ENCODE results near the gene TEF.

TEF gene

DNA sequence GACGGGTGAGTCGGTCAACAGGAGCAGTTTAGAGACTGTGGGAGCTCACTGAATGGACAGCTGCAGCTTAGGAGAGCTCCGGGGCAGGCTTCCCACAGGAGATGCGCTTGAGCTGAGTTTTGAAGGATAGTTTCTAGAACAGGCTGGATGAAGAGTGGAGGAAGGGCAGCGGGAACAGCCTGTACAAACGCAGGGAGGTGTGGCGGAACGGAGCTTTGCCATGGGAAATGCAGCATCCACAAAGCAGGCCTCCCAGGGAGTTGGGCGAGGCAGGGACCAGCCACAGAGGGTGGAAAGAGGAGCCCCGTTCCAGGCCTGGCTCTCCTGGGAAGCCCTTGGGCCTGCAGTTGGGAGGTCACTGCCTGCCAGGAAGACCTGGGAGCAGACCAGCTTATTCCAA, 26.8 kb upstream of the TEF start:
- no peak for DNase-seq (ENCODE audit: low read depth)

DNA sequence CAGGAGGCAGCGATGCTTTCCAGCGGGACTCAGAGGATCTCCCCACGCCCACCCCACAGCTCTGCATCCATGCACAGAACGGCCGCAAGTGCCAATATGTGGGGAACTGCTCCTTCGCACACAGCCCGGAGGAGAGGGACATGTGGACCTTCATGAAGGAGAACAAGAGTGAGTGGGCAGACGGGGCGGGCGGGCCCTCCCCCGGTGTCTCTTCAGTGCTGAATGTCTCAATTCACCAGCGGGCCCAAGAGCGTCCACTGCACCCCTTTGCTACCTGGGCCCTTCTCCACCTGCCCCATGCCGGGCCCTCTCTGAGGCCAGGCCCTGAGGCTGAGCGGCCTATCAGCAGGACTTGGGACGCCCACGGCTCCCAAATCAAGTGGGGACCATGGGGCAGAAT, 25.8 kb upstream of the TEF start:
- no peak for DNase-seq (ENCODE audit: low read depth)

DNA sequence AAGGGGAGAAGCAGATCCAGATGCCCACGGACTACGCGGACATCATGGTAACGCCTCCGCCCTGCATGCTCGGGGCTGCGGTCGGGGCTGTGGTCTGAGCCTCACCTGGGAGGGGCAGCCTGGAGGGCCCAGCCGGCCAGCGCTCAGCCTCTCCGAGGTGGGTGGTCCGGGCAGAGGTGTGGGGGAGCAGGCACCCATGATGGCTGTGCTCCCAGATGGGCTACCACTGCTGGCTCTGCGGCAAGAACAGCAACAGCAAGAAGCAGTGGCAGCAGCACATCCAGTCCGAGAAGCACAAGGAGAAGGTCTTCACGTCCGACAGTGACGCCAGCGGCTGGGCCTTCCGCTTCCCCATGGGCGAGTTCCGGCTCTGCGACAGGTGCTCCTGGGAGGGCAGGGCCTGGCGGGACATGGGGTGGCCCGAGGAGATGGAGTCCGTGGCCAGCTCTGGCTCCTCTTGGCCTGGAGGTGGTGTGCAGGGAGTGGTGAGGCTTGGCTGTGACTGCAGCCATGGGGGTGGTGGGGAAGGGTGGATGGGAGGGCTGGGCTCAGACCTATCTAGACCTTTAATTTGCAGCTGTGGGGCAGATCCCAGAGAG, 25.2 kb upstream of the TEF start:
- no peak for DNase-seq (ENCODE audit: low read depth)

DNA sequence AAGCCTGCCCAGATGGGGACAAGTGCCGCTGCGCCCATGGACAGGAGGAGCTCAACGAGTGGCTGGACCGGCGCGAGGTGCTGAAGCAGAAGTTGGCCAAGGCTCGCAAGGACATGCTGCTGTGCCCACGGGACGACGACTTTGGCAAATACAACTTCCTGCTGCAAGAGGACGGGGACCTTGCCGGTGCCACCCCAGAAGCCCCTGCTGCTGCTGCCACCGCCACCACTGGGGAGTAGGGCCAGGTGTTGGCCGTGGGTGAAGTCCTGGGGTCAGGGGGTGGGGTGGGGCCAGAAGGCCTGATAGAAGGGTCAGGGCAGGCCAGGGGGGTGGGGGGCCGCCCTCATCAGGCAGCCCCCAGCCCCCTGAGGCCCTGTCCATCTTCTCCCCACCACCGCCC, 24.6 kb upstream of the TEF start:
- no peak for DNase-seq (ENCODE audit: low read depth)

DNA sequence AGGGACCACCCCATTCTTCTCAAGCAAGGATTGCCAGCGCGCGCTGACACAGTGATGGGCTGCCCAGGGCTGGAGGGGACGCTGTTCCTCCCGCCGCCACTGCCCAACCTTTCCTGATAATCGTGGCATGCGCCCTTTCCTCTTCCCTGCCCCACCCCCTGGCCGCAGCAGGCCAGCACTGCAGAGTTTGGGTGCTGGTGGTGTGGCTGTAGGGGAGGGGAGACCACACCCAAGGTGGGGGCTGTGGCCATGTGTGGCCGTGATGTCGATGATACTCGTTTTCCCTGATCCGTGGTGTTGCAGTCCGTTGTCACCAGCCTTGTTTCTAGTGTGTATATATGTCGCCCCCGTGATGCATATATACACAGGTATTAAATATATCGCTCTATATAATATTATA, 22.8 kb upstream of the TEF start:
- no peak for DNase-seq (ENCODE audit: low read depth)

DNA sequence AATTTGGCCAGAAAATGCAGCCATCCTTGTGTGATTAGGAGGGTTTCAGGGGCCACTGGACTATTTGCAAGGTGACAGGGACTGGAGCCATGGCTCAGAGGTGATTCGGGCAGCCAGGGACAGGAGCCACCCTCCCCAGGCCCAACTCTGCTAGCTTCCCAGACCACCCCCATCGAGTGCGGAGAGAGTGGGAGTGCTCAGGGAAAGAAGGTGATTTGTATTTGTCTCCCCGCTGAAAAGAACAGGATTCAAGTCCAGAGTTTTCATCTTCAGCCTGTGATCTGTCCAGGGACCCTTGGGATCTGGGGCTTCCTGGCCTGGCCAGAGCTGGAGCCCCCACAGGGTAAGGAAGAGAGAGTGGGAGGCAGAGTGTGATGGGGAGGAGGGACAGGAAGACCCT, 22.4 kb upstream of the TEF start:
- no peak for DNase-seq (ENCODE audit: low read depth)

DNA sequence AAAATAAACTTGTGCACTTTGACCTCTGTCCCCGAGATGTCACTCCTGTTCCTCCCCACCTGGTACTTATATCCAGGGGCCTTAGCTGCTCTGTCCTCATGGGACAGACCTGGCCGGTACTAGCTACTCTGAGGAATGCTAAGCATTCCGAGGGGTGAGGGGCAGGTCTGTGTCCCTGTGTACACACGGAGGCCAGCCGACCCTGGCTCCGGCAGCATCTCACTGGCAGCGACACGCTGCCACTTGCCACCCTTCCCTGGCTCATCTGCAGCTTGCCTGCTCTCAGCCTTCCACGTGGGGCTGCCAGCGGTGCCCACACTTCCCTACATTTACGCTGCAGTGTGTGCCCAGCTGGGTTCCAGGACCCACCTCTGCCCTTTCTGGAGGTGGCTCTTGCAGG, 21.6 kb upstream of the TEF start:
- DNase-seq (ENCODE audit: low read depth), result no peak

DNA sequence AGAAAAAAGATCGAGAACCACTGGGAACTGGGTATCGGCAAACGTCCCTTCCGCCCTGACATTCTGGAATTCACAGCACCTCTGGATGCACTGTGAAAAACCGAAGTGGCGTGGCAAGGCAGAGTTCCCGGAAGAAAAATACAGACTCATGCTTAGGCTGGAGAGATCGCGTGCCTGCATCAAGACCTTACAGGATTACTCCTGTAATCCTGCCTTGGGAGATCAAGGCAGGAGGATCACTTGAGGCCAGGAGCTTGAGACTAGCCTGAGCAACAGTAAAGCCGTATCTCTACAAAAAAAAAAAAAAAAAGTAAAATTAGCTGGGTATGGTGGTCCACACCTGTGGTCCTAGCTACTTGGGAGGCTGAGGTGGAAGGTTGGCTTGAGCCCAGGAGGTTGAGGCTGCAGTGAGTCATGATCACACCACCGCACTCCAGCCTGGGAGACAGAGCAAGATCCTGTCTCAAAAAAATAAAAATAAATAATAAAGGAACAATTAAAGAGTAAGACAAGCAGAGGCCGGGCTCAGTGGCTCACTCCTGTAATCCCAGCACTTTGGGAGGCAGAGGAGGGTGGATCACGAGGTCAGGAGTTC, 19.9 kb upstream of the TEF start:
- no peak for DNase-seq (ENCODE audit: low read depth)

DNA sequence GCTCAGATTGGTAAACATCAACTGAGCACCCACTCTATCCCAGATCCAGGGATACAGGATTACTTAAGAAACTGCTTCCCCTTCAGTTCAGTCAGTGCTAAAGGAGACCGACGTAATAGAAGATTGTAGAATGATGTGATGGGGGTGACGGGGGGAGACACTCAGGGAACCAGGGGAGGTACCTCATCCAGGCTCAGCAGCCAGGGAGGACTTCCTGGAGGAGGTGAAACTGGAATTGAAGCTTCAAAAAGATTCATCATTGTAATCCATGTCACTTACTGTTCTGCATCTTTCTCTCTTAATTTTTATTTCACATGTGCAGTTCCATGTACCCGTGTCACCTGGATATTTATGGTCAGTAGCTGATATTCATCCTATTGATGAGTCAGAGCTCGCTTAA, 19.1 kb upstream of the TEF start:
- DNase-seq (ENCODE audit: low read depth), result no peak

DNA sequence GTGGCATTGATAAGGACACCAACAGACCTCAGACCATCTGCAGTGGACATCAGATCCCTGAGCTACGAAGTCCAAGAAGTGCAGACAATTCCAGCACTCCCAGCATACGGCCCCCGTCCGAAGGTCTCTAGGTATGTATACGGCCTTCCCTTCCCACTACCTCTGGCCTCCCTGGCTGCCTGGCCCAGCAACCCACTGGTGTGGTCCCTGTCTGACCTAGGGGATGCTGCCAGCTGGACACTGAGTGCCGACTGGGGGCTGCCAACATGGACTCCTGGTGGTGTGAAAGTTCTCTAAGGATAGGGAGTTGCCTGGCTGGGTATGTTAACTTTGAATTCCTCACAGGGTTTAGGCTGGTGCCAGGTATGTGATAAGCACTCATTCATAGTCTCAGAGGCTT, 17.5 kb upstream of the TEF start:
- no peak for DNase-seq (ENCODE audit: low read depth)

DNA sequence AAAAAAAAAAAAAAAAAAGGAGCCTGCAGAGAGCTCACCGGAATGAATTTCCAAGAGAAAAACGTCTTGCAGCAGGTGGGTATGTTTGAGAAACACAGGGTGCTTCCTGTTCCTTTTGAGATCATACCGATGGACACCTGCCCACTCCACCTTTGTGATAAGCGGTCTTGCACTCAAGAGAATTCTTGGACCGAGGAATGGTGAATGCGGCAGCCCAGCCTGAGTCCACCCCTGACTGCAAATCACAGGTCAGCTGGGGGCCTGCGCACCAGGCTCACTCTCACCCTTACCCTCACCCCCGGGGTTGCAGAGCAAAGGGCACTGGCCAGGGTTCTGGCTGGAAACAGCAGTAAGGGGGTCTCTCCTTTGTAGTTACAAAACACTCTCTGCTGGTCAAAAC, 16.8 kb upstream of the TEF start:
- no peak for DNase-seq (ENCODE audit: low read depth)

DNA sequence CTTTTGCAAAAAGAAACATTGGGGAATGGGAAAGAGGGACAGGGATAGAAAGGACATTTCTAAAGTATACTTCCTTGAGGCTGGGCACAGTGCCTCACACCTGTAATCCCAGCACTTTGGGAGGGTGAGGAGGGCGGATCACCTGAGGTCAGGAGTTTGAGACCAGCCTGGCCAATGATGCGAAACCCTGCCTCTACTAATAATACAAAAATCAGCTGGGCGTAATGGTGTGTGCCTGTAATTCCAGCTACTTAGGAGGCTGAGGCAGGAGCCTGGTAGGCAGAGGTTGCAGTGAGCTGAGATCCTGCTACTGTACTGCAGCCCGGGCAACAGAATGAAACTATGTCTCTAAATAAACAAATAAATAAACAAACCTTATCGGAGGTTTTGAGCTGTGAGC, 16.3 kb upstream of the TEF start:
- DNase-seq (ENCODE audit: low read depth), result no peak

DNA sequence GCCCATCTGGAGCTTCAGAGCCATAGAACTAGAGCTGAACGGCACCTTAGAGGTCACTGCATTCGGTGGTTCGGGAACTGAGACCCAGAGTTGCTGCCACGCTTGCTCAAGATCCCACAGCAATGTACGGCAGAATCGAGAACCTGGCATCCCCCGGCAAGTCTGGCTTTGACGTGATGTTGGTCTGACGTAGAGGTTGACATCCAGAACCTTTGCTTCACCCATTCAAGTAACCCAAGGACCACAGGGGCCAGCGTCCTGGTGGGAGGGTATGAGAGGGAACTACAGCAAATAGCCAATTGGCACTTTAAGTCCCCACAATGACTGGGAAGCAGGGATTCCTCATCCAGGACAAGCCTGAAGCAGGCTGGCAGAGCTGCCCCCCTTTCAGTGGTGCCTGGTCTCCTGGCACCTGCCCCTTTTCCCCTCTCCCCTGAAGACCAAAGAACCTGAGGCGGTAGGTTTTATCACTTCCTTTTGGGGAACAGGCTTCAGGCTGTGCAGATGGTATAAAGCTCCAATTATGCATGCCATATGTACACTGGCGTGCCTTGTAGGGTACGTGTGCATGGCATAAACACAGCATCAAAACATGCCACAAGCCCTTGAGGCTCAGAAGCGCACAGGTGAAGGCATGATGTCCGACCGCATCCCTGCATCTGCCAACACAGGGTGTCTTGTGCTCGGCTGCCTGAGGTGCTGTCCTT, 15.3 kb upstream of the TEF start:
- no peak for DNase-seq (ENCODE audit: low read depth)

DNA sequence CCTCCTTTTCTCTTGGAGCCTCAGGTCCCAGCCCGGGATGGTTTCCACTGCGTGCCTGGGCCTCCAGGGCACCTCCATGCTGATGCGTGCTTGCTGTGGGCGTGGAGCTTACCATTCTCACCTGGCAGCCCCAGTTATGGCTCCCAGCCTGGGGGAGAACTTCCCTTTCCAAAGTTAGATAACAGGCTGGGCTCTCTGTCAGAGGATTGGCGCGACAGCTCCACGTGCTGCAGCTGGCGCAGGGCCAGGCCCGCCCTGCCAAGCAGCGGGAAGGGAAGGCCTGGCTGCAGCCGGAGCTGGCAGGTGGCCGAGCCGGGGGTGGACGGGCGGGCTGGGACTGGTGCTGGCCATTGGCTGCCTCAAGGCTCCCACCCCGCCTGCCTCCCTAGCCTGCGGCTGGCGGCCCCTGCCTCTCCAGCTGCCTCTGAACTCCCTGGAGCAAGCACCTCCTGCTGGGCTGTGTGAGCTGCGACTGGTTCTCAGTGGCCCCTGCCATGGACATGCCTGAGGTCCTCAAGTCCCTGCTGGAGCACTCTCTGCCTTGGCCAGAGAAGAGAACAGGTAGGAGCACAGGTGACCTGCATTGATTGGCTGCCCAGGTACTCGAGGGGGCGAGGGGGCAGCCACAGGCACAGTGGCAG, 14.6 kb upstream of the TEF start:
- no peak for DNase-seq (ENCODE audit: low read depth)

DNA sequence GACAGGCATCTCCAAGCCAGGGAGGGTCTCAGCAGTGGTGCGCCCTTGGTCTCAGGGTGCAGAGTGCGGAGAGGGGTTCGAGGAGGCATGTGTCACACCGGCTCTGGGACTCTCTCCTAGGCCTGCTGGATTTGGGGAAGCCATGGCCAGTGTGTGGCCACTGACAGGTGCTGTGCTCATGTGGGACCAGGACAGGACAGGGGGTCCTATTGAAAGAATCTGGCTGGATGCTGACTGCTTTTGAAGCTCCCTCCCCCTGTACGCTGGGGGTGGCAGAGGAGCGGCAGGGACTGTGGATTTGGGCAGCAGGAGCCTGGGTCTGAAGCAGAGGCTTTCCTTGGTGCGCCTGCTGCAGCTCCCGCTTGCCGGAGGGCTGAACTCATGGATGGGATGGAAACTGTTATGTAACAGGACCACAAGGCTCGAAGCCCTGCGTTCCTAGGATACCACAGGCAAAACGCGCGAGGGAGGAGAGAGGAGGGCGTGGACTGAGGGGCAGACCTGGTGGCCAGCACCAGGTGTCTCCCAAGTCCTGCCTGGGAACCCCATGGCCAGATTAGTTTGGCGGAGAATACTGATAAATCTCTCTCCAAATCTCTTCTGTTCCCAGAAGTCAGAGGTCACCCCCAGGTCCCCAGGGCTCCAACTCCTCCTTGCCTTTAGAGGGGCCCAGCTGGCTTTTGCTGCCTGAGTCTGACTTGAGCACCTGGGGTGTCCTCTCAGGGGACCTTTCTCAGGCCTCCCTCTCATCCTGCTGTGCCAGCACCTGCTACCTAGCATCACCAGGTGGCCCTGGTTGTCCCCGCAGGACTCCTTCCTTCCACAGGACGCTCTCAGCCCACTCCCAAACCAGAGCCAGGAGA, 13.8 kb upstream of the TEF start:
- no peak for DNase-seq (ENCODE audit: low read depth)

DNA sequence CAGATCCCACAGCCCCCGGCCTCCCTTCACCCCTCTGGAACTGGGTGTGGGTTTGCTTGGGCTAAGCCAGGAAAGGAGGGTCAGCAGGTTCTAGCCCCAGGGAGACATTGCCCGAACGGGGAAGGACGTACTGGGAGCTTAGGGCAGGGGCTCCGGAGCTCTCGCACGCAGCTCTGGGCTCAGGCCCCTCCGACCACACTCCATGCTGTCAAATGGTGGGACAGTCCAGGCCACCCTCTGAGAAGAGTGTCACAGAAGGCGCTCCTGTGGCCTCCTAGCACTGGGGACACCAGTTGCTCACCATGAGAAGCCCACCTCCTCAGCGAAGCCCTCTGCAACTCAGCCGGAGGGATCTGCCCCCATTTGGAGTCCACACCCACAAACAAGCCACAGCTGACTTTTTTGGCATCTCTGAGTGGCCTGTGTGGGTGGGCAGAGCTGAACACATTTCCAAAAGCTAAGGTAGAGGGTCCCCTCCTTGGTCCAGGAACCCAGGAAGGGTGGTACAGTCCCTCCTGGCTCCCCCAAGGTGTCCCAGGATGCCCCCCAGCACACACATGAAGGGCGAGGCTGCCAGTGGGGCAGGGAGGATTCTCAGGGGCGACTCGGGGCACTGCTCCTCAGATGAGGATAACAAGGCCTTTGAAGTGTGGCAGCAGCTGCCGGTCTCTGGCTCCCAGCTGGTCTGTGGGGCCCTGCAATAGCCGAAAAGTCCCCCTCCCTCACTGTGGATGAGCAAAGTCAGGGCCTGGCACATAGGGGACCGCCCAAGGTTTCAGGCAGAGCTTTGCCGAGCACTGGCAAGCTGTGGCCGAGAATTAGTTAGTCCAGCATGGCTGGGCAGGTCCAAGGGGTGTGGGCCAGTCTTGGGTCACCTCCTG, 13.0 kb upstream of the TEF start:
- DNase-seq (ENCODE audit: low read depth), result no peak

DNA sequence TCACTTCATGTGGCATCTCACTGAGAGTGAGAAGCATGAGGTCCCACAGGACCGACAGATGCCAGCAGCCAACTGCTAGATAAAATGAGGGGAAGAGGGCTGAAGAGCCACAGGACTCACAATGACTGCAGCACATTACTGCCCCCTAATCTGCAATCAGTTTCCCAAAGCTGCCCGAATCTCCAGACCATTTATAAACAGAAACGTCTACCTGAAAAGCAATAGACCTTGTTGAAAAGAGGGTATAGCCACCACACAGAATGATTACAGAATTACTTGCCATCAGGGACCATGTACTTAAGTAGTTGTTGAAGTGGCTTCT, 12.4 kb upstream of the TEF start:
- no peak for DNase-seq (ENCODE audit: low read depth)

DNA sequence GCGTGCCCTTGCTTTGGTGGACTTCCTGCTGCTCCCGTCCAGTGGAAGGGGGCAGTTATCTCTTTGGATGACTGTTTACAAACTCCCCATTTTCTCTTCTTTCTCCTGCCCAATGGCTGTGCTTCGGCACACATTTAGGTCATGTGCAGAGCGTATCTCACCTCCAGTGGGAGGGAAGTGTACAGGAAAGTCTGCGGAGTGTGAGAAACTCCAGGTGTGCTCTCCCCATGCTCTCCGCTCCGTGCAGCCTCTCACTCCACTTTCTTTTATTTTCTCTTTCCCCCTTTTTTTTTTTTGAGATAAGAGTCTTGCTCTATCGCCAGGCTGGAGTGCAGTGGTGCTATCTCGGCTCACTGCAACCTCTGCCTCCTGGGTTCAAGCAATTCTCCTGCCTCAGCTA, 11.9 kb upstream of the TEF start:
- DNase-seq (ENCODE audit: low read depth), result no peak

DNA sequence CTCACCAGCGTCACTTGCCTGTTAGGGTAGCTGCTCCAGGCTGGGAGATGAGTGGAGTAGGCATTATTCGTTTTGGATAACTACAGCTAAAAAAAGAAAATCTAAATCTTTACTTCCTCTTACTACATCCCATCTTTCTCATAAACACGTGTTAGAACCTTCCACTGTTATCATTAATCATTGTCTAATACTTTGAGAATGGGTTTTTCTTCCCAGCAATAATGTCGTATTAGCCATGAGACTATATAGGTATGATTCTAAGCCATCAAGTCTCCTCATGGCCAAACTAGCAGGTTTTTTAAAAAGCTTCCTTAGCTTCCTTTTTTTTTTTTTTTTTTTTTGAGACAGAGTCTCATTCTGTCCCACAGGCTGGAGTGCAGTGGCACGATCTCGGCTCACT, 3.9 kb upstream of the TEF start:
- DNase-seq (ENCODE audit: low read depth), result no peak

DNA sequence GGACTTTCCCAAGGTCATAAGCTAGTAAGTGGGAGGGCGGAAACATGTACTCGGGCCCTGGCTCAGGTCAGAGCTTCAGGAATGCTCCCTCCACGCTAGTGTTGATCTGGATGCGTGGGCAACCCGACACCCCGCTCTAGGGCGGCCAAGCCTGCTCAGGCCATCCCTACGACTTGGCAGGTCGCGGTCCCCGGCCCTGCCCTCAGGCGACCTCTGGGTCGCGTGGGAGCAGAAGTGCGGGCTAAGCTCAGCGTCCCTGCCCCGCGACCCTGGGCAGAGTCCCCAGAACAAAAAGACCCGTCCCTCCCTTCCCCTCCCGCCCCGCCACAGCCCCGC, 781 bp upstream of the TEF start:
- DNase-seq (ENCODE audit: low read depth), result no peak

DNA sequence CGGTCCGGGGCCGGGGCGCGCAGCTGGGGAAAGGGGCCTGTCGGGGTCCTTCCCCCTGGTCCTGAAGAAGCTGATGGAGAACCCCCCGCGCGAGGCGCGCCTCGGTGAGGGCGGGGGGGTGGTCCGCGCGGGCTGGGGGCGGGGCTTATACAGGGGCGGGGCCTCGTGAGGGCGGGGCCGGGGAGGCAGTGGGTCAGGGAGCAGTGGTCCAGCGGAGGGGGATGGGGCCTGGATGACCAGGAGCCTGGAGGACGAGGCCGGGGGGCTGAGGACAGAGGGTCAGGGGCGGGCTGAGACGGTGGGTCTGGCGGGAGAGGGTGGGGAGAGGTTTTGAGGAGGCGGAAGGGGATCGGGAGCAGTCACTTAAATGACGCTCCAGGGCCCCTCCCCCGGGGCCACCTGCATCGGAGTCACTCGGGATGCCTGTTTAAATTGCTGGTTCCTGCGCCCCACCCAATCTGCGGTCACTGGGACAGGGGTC, 396 bp downstream of the TEF start:
- peak; percentile 42 for DNase-seq (ENCODE audit: low read depth)

DNA sequence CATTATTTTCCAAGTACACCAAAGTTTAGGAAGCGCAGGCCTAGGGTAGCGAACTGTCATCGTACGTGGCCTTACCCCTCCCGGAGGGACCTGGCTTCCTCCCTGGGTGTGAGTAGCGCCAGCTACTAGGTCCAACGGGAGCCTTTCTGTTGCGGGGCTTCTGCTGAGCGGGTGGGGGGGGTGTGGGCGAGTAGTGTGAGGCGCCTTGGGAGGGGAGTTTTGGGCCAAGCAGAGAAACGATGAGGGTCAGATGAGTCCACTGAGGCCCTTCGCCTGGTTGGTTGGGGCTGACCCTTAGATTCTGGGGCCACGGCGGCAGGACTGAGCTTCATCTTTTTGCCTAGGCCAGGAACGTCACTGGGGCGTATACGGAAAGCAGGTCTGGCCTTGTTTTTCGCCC, 868 bp downstream of the TEF start:
- no peak for DNase-seq (ENCODE audit: low read depth)
